Camera-type eye (tissue), 1 donor: ENCODE measurements around the gene INSIG1. TPM values are rescaled to one million over a fixed set of nuclear protein-coding genes. Genes with fewer than 3 reads are reported as not detected.

Experiments used
- total RNA-seq: library from RNA; depleted of rRNA; stranded (reverse); fragments of >200 nt; gene quantifications from one replicate; pipeline ENCODE4 v1.2.3, GENCODE V29; 2014

INSIG1 gene
- total RNA-seq, result 90.6 TPM

DNA sequence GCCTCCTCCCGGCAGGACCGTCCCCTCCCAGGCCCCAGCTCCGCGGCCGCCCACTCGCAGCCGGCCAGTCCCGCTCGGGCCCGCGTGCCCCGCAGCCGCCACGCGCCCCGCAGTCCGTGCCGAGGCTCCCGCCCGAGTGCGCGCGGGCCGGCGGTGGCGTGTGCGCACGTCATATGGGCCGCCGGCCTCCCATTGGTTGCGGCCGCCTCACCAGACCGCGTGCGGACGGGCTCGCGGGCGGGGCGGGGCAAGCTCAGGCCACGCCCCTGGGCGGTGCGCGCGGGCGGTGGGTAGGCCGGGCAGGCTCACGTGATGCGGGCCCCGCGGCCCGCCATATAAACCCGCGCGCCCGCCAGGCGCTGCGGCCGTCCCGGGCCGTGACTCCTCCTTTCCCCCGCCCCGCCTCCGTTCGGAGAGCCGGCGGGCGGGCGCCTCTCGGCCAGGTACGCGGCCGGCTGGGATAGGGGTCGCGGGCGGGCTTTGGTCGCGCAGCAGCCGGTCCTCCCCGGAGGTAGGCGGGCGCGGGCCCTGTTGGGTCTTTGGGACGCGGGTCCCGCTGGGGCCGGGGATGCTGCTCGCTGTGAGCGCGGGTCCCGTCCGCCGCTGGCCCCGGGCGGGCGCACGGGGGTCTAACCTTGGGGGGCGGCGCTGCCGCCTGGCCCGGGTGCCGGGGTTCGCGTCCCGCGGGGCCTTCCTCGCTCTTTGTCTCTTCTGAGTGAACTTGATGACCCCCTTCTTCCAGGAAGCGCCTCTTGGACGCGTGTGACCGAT is at the start of gene INSIG1:
Gene INSIG1, plus strand, starts transcription at position 362 of the 771 bp plus-strand sequence. Its CDS starts 408 bp downstream, at position 770.

Other genes with a start within 250 kb of the INSIG1 start
- 0.22 TPM for gene HTR5A, start 227.6 kb upstream of the INSIG1 start, total RNA-seq
- gene EN2, start 160.3 kb downstream of the INSIG1 start, total RNA-seq, result 0.11 TPM
- gene CNPY1, start 248.7 kb downstream of the INSIG1 start, total RNA-seq, result not detected